HepG2 (cell line): ENCODE data around the gene PIK3CA.

ENCODE experiments used
- CHD4 ChIP-seq: fragments of 200-600 bp; sonication (generic); IDR thresholded peaks from 2 replicates; pipeline ENCODE4 v1.7.0; 2017; ENCODE audit warnings: mild to moderate bottlenecking, low read length, borderline replicate concordance
- MTF1 ChIP-seq: sonication (generic); formaldehyde crosslinking; IDR thresholded peaks from 2 replicates; pipeline ENCODE4 v1.5.0; 2020; ENCODE audit warnings: missing genetic modification reagents
- NBN ChIP-seq: fragments of 450-650 bp; conservative IDR thresholded peaks from 2 replicates; pipeline ENCODE4 v1.6.1; 2017
- NR2F1 ChIP-seq, 2 experiments: fragments of 450-650 bp in 1 of 2; formaldehyde crosslinking in 1 of 2; IDR thresholded peaks; 2 replicates each; pipeline versions ENCODE4 v1.5.0 to v1.6.1; 2016 to 2020; ENCODE audit warnings: mild to moderate bottlenecking in 1 of 2, missing compliant biosample characterization in 1 of 2, missing genetic modification reagents in 1 of 2, moderate library complexity in 1 of 2
- SP1 ChIP-seq, 2 experiments: fragments of 450-650 bp in 1 of 2; sonication (generic) in 1 of 2; formaldehyde crosslinking in 1 of 2; IDR thresholded peaks; 2 replicates each; pipeline versions ENCODE4 v1.4.0 to v1.6.1; 2016 to 2020; ENCODE audit warnings: missing genetic modification reagents in 1 of 2
- SRSF4 ChIP-seq: fragments of 200-400 bp; formaldehyde crosslinking; IDR thresholded peaks from one replicate; pipeline ENCODE4 v1.6.1; 2018; ENCODE audit warnings: mild to moderate bottlenecking, low read depth, low read length, moderate library complexity; ENCODE audit not compliant: poor library complexity, severe bottlenecking
- TAF1 ChIP-seq: sonication (generic); formaldehyde crosslinking; IDR thresholded peaks from 2 replicates; pipeline ENCODE4 v1.4.0; 2020; ENCODE audit warnings: missing genetic modification reagents
- ZIK1 ChIP-seq: sonication (generic); formaldehyde crosslinking; IDR thresholded peaks from 2 replicates; pipeline ENCODE4 v1.5.0; 2020; ENCODE audit warnings: mild to moderate bottlenecking, low read depth, missing genetic modification reagents, borderline replicate concordance
- ZNF24 ChIP-seq: fragments of 450-650 bp; IDR thresholded peaks from 2 replicates; pipeline ENCODE4 v1.6.1; 2017; ENCODE audit warnings: antibody characterized with exemption, mild to moderate bottlenecking
- ZNF660 ChIP-seq: sonication (generic); formaldehyde crosslinking; IDR thresholded peaks from 2 replicates; pipeline ENCODE4 v1.5.1; 2020; ENCODE audit warnings: mild to moderate bottlenecking, low read depth, missing genetic modification reagents, borderline replicate concordance
- TF ChIP-seq, protein P1 (sequence below): fragments of 450-650 bp; IDR thresholded peaks from 2 replicates; pipeline ENCODE4 v1.6.1; 2017; ENCODE audit warnings: mild to moderate bottlenecking
- TF ChIP-seq, protein P2 (sequence below): sonication (generic); formaldehyde crosslinking; IDR thresholded peaks from 2 replicates; pipeline ENCODE4 v1.5.0; 2020; ENCODE audit warnings: mild to moderate bottlenecking, missing genetic modification reagents, moderate library complexity

DNA sequence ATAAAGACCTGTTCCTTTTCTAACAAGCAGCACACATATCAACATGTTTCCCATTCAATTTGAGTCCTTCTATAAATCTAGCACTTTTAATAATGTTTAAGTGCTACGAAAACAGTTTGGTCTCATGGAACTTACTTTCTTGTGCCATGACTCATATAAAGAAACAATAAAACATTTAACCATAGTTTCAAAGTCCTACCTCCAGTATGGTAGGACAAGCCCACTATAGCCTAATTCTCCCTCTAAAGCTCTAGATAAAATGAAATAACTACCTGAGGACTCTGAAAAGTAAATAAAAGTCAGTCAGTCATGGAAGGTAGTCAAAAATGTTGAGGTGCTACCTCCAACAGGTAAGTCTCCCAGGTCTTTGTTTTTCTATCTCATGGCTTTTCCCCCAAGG lies 12.0 kb upstream of the PIK3CA start:
- TF ChIP-seq NR2F1 (CRISPR knock-in tag; IDR thresholded peaks at IDR 0.05) (no peak), ZNF24 (no peak), ZIK1 (CRISPR knock-in tag) (no peak), CHD4 (no peak), SRSF4 (no peak), SP1 (IDR thresholded peaks at IDR 0.05) (no peak), SP1 (CRISPR knock-in tag; IDR thresholded peaks at IDR 0.05) (no peak), NBN (no peak), MTF1 (CRISPR knock-in tag) (no peak), TAF1 (CRISPR knock-in tag) (no peak), ZNF660 (CRISPR knock-in tag) (no peak)
- TF ChIP-seq, protein P1, sequence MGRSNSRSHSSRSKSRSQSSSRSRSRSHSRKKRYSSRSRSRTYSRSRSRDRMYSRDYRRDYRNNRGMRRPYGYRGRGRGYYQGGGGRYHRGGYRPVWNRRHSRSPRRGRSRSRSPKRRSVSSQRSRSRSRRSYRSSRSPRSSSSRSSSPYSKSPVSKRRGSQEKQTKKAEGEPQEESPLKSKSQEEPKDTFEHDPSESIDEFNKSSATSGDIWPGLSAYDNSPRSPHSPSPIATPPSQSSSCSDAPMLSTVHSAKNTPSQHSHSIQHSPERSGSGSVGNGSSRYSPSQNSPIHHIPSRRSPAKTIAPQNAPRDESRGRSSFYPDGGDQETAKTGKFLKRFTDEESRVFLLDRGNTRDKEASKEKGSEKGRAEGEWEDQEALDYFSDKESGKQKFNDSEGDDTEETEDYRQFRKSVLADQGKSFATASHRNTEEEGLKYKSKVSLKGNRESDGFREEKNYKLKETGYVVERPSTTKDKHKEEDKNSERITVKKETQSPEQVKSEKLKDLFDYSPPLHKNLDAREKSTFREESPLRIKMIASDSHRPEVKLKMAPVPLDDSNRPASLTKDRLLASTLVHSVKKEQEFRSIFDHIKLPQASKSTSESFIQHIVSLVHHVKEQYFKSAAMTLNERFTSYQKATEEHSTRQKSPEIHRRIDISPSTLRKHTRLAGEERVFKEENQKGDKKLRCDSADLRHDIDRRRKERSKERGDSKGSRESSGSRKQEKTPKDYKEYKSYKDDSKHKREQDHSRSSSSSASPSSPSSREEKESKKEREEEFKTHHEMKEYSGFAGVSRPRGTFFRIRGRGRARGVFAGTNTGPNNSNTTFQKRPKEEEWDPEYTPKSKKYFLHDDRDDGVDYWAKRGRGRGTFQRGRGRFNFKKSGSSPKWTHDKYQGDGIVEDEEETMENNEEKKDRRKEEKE = no peak
- TF ChIP-seq, protein P2, sequence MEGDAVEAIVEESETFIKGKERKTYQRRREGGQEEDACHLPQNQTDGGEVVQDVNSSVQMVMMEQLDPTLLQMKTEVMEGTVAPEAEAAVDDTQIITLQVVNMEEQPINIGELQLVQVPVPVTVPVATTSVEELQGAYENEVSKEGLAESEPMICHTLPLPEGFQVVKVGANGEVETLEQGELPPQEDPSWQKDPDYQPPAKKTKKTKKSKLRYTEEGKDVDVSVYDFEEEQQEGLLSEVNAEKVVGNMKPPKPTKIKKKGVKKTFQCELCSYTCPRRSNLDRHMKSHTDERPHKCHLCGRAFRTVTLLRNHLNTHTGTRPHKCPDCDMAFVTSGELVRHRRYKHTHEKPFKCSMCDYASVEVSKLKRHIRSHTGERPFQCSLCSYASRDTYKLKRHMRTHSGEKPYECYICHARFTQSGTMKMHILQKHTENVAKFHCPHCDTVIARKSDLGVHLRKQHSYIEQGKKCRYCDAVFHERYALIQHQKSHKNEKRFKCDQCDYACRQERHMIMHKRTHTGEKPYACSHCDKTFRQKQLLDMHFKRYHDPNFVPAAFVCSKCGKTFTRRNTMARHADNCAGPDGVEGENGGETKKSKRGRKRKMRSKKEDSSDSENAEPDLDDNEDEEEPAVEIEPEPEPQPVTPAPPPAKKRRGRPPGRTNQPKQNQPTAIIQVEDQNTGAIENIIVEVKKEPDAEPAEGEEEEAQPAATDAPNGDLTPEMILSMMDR (CRISPR knock-in tag) = no peak
